A549 (cell line): Measurements from ENCODE around the gene REEP5. TPM values are rescaled to one million over a fixed set of nuclear protein-coding genes. Genes with fewer than 3 reads are reported as not detected.

ENCODE experiments used
- ATAC-seq, 2 experiments: fragments of 200-7000 bp in 1 of 2; fragments of >200 bp in 1 of 2; cut with Nextera tagmentation in 1 of 2; cut with Tn5 transposase in 1 of 2; 3 replicates each; pipeline versions ENCODE4 v1.8.0 to v1.9.1; 2018 to 2020; ENCODE audit warnings: mild to moderate bottlenecking in 1 of 2, moderate library complexity in 1 of 2
- CTCF ChIA-PET: fragments of 300-600 bp; sonication (Branson Sonifier 250); formaldehyde crosslinking; extraction: SDS; loops from one replicate; lab custom pipeline; 2021; ENCODE audit warnings: antibody characterized with exemption, inconsistent platforms; lab: Yijun Ruan, JAX
- POLR2A ChIA-PET: fragments of 350-600 bp; formaldehyde crosslinking; extraction: SDS; loops from one replicate; lab custom pipeline; 2021; ENCODE audit warnings: antibody characterized with exemption, inconsistent platforms; lab: Yijun Ruan, JAX
- DNase-seq, 2 experiments: peaks; one replicate each; pipeline versions ENCODE4 v3.0.0 to v3.0.0-alpha.2; 2011 to 2016; ENCODE audit warnings: low read depth in 1 of 2, low spot score in 1 of 2
- FAIRE-seq: peaks from 2 replicates; lab custom pipeline; 2011; peaks lifted over from hg19 to GRCh38; lab: Jason Lieb, UNC
- H3K27ac ChIP-seq, 2 experiments: fragments of >200 bp; sonication (Bioruptor Twin); formaldehyde crosslinking; 3 replicates each; pipeline ENCODE4 v1.5.1; 2016 to 2017
- H3K4me1 ChIP-seq: fragments of >200 bp; sonication (Bioruptor Twin); formaldehyde crosslinking; 3 replicates; pipeline ENCODE4 v1.6.1; 2016
- H3K4me2 ChIP-seq: fragments of >200 bp; sonication (Bioruptor Twin); formaldehyde crosslinking; 3 replicates; pipeline ENCODE4 v1.6.1; 2016
- H3K4me3 ChIP-seq: fragments of >200 bp; sonication (Bioruptor Twin); formaldehyde crosslinking; 3 replicates; pipeline ENCODE4 v1.5.1; 2016
- H3K9me3 ChIP-seq: fragments of >200 bp; sonication (Bioruptor Twin); formaldehyde crosslinking; 3 replicates; pipeline ENCODE4 v1.6.1; 2016
- E2F6 ChIP-seq: IDR thresholded peaks from 2 replicates; pipeline ENCODE4 v1.6.1; 2012; ENCODE audit warnings: low read depth, borderline replicate concordance
- EP300 ChIP-seq, 2 experiments: fragments of >200 bp; sonication (Bioruptor Twin); formaldehyde crosslinking; IDR thresholded peaks; 2 replicates in 1 of 2; 3 replicates in 1 of 2; pipeline ENCODE4 v1.6.1; 2016 to 2017
- FOXS1 ChIP-seq: fragments of 250-450 bp; sonication (Bioruptor Pico); IDR thresholded peaks from 2 replicates; pipeline ENCODE4 v1.5.0; 2020; ENCODE audit warnings: mild to moderate bottlenecking, moderate library complexity
- JUNB ChIP-seq: fragments of >200 bp; sonication (Bioruptor Twin); formaldehyde crosslinking; IDR thresholded peaks from 2 replicates; pipeline ENCODE4 v1.6.1; 2016
- KDM5A ChIP-seq: fragments of 200-600 bp; sonication (generic); IDR thresholded peaks from 2 replicates; pipeline ENCODE4 v1.6.1; 2016; ENCODE audit warnings: antibody characterized with exemption, mild to moderate bottlenecking
- MAFK ChIP-seq: fragments of 450-650 bp; IDR thresholded peaks from 2 replicates; pipeline ENCODE4 v1.6.1; 2014; ENCODE audit not compliant: partially characterized antibody
- MYC ChIP-seq: IDR thresholded peaks from 2 replicates; pipeline ENCODE4 v1.6.1; 2012; ENCODE audit warnings: mild to moderate bottlenecking, inconsistent platforms, low read length, improper control_type of control experiment, borderline replicate concordance
- NFE2L2 ChIP-seq: fragments of 150-350 bp; conservative IDR thresholded peaks from 2 replicates; pipeline ENCODE4 v1.6.1; 2014; ENCODE audit warnings: low read length
- NR3C1 ChIP-seq: fragments of >200 bp; sonication (Bioruptor Twin); formaldehyde crosslinking; IDR thresholded peaks from 3 replicates; pipeline ENCODE4 v1.6.1; 2017
- PHF8 ChIP-seq: fragments of 200-600 bp; sonication (generic); IDR thresholded peaks from 2 replicates; pipeline ENCODE4 v1.6.1; 2016; ENCODE audit warnings: low read depth, mild to moderate bottlenecking, antibody characterized with exemption, moderate library complexity, borderline replicate concordance
- POLR2A ChIP-seq: IDR thresholded peaks from 2 replicates; pipeline ENCODE4 v1.6.1; 2012; ENCODE audit warnings: mild to moderate bottlenecking, low read length
- POLR2AphosphoS2 ChIP-seq: conservative IDR thresholded peaks from 2 replicates; pipeline ENCODE4 v1.6.1; 2012; ENCODE audit warnings: low read length, improper control_type of control experiment, inconsistent platforms
- RARB ChIP-seq: fragments of 250-450 bp; sonication (Bioruptor Pico); IDR thresholded peaks from 2 replicates; pipeline ENCODE4 v1.8.0; 2021; ENCODE audit warnings: mild to moderate bottlenecking, moderate library complexity
- RCOR1 ChIP-seq: fragments of 150-350 bp; IDR thresholded peaks from 2 replicates; pipeline ENCODE4 v1.6.1; 2014; ENCODE audit warnings: antibody characterized with exemption, low read length, low read depth
- SMC3 ChIP-seq: fragments of >200 bp; sonication (Bioruptor Twin); formaldehyde crosslinking; IDR thresholded peaks from 3 replicates; pipeline ENCODE4 v1.6.1; 2018; ENCODE audit warnings: inconsistent platforms
- ZSCAN20 ChIP-seq: fragments of 250-450 bp; sonication (Bioruptor Pico); IDR thresholded peaks from 2 replicates; pipeline ENCODE4 v1.8.0; 2022; ENCODE audit warnings: mild to moderate bottlenecking, moderate library complexity
- WGBS: methylation state at CpG from one replicate; pipeline ENCODE4 v1.1.6; 2017; ENCODE audit errors: missing lambda C conversion rate; 5-methylcytosine and 5-hydroxymethylcytosine counted together
- polyA plus RNA-seq, 4 experiments: library from polyadenylated mRNA; depleted of rRNA in 3 of 4; stranded (reverse); fragments of >200 nt; fragmentation: RNase III in 1 of 4; extraction: RNeasy Plus Mini Kit Qiagen cat#74134 plus additional on column Dnase treatment in 1 of 4; gene quantifications; 2 replicates in 3 of 4; 3 replicates in 1 of 4; pipeline ENCODE4 v1.2.3, GENCODE V29; 2011 to 2017
- TF ChIP-seq, protein P1 (sequence below): fragments of 250-450 bp; sonication (Bioruptor Pico); IDR thresholded peaks from 2 replicates; pipeline ENCODE4 v1.5.0; 2021; ENCODE audit warnings: mild to moderate bottlenecking, moderate library complexity, borderline replicate concordance
- TF ChIP-seq, protein P2 (sequence below): fragments of >200 bp; sonication (Bioruptor Twin); formaldehyde crosslinking; IDR thresholded peaks from 3 replicates; pipeline ENCODE4 v1.5.1; 2016

REEP5 gene
- polyA plus RNA-seq, 2 of the 4 experiments (the other 2 are of a cell fraction): 134 to 164 TPM

- CTCF ChIA-PET: interaction anchor here (1.1 kb wide), 1 partner anchor 12 kb away, joined by 3 read pairs; no protein-coding TSS in a partner anchor
- TF ChIP-seq, protein P1, sequence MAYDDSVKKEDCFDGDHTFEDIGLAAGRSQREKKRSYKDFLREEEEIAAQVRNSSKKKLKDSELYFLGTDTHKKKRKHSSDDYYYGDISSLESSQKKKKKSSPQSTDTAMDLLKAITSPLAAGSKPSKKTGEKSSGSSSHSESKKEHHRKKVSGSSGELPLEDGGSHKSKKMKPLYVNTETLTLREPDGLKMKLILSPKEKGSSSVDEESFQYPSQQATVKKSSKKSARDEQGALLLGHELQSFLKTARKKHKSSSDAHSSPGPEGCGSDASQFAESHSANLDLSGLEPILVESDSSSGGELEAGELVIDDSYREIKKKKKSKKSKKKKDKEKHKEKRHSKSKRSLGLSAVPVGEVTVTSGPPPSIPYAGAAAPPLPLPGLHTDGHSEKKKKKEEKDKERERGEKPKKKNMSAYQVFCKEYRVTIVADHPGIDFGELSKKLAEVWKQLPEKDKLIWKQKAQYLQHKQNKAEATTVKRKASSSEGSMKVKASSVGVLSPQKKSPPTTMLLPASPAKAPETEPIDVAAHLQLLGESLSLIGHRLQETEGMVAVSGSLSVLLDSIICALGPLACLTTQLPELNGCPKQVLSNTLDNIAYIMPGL (CRISPR knock-in tag): no peak
- no peak for TF ChIP-seq ZSCAN20
- TF ChIP-seq EP300 (IDR thresholded peaks at IDR 0.05): no peak
- no peak for TF ChIP-seq SMC3
- TF ChIP-seq, all 56 proteins: peak for 0
- DNase-seq (no peak), FAIRE-seq (no peak), ATAC-seq (no peak)
- H3K4me1 ChIP-seq: peaks cover 20% of the 10 kb centered on the region; the same call in 2 of the 3 replicates
- H3K4me2 ChIP-seq: no peak overlapping the region
- WGBS: 85% methylated on average over 3 of the region's 3 CpGs
- H3K4me3 ChIP-seq: no peak overlapping the region
- H3K9me3 ChIP-seq: no peaks in the 10 kb centered on the region
- POLR2A ChIA-PET: interaction anchor here (0.7 kb wide), 1 partner anchor 289 kb away, joined by 4 read pairs; no protein-coding TSS in a partner anchor
- no peak overlapping the region for H3K27ac ChIP-seq
Observed at GRCh38 chr5:112865128-112865527, 56.9 kb downstream of the REEP5 start.

GRCh38 chr5:112863549-112863948 lies 58.5 kb downstream of the REEP5 start:
- Histone ChIP-seq H3K4me1 (peaks cover 20% of the 10 kb centered on the region; the same call in 2 of the 3 replicates), H3K4me2 (peak overlapping the region; percentile 87), H3K27ac (no peak overlapping the region), H3K9me3 (no peaks in the 10 kb centered on the region), H3K4me3 (no peak overlapping the region)
- ChIA-PET POLR2A (no interaction called here), CTCF (interaction anchor here (1.1 kb wide), 1 partner anchor 15 kb away, joined by 3 read pairs; no protein-coding TSS in a partner anchor)
- TF ChIP-seq RARB (CRISPR knock-in tag) (no peak), RCOR1 (no peak), FOXS1 (CRISPR knock-in tag) (no peak), NR3C1 (no peak), E2F6 (no peak), MYC (no peak), KDM5A (no peak), POLR2A (no peak), NFE2L2 (no peak), PHF8 (no peak), MAFK (no peak), ZSCAN20 (no peak), POLR2AphosphoS2 (no peak), JUNB (no peak)
- TF ChIP-seq, protein P2, sequence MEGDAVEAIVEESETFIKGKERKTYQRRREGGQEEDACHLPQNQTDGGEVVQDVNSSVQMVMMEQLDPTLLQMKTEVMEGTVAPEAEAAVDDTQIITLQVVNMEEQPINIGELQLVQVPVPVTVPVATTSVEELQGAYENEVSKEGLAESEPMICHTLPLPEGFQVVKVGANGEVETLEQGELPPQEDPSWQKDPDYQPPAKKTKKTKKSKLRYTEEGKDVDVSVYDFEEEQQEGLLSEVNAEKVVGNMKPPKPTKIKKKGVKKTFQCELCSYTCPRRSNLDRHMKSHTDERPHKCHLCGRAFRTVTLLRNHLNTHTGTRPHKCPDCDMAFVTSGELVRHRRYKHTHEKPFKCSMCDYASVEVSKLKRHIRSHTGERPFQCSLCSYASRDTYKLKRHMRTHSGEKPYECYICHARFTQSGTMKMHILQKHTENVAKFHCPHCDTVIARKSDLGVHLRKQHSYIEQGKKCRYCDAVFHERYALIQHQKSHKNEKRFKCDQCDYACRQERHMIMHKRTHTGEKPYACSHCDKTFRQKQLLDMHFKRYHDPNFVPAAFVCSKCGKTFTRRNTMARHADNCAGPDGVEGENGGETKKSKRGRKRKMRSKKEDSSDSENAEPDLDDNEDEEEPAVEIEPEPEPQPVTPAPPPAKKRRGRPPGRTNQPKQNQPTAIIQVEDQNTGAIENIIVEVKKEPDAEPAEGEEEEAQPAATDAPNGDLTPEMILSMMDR: no peak
- TF ChIP-seq, protein P1 (CRISPR knock-in tag): no peak
- no peak for DNase-seq
- 95% methylated on average over 4 of the region's 4 CpGs for WGBS
- no peak for FAIRE-seq
- no peak for ATAC-seq
